Mesenchymal stem cell (in vitro differentiated cells and primary cell): ENCODE measurements around the gene ADAMTS13.

Source experiments
- DNase-seq: peaks from one replicate; pipeline ENCODE4 v3.0.0-alpha.2; 2013
- H2AFZ ChIP-seq: one replicate; pipeline ENCODE4 v1.6.1; 2013; ENCODE audit warnings: low read depth, mild to moderate bottlenecking, control low read depth, inconsistent platforms, low read length, moderate library complexity
- H2AK5ac ChIP-seq: 2 replicates; pipeline ENCODE4 v1.6.1; 2013; ENCODE audit warnings: low read length, moderate library complexity, mild to moderate bottlenecking, inconsistent platforms; ENCODE audit not compliant: severe bottlenecking
- H2BK120ac ChIP-seq: one replicate; pipeline ENCODE4 v1.6.1; 2013; ENCODE audit warnings: low read depth, mild to moderate bottlenecking, inconsistent platforms, low read length, moderate library complexity
- H2BK12ac ChIP-seq, 2 experiments: one replicate each; pipeline ENCODE4 v1.6.1; 2013; ENCODE audit warnings: inconsistent platforms in 2 of 2, low read length in 2 of 2, mild to moderate bottlenecking in 2 of 2, moderate library complexity in 2 of 2, control low read depth in 1 of 2
- H2BK15ac ChIP-seq: one replicate; pipeline ENCODE4 v1.6.1; 2013; ENCODE audit warnings: mild to moderate bottlenecking, low read depth, inconsistent platforms; ENCODE audit not compliant: poor library complexity, severe bottlenecking
- H2BK5ac ChIP-seq: 2 replicates; pipeline ENCODE4 v1.6.1; 2013; ENCODE audit warnings: low read depth, mild to moderate bottlenecking, low read length, control low read depth, inconsistent platforms; ENCODE audit not compliant: poor library complexity, severe bottlenecking
- H3K14ac ChIP-seq, 2 experiments: one replicate each; pipeline ENCODE4 v1.6.1; 2013; ENCODE audit warnings: inconsistent platforms in 2 of 2, low read length in 2 of 2, control low read depth in 1 of 2, mild to moderate bottlenecking in 1 of 2, moderate library complexity in 1 of 2
- H3K18ac ChIP-seq, 2 experiments: one replicate each; pipeline ENCODE4 v1.6.1; 2013; ENCODE audit warnings: inconsistent platforms in 2 of 2, low read length in 2 of 2, control low read depth in 1 of 2, low read depth in 1 of 2, mild to moderate bottlenecking in 1 of 2
- H3K23ac ChIP-seq, 2 experiments: one replicate each; pipeline ENCODE4 v1.6.1; 2013; ENCODE audit warnings: inconsistent platforms in 2 of 2, low read length in 2 of 2, mild to moderate bottlenecking in 2 of 2, moderate library complexity in 2 of 2, control low read depth in 1 of 2
- H3K27ac ChIP-seq: 2 replicates; pipeline ENCODE4 v1.5.1; 2013; ENCODE audit warnings: mild to moderate bottlenecking, moderate library complexity, low read length, control low read depth, inconsistent platforms; ENCODE audit not compliant: poor library complexity, severe bottlenecking
- H3K27me3 ChIP-seq, 2 experiments: 2 replicates each; pipeline versions ENCODE4 v1.6.1 to v1.7.0; 2013; ENCODE audit warnings: low read length in 2 of 2, mild to moderate bottlenecking in 2 of 2, moderate library complexity in 2 of 2, control low read depth in 1 of 2, inconsistent platforms in 1 of 2; ENCODE audit not compliant: control insufficient read depth in 1 of 2, insufficient read depth in 1 of 2
- H3K36me3 ChIP-seq, 2 experiments: 2 replicates each; pipeline versions ENCODE4 v1.6.1 to v1.7.0; 2013; ENCODE audit warnings: low read length in 2 of 2, control low read depth in 1 of 2, inconsistent platforms in 1 of 2, low read depth in 1 of 2, mild to moderate bottlenecking in 1 of 2; ENCODE audit not compliant: insufficient read depth in 2 of 2, control insufficient read depth in 1 of 2
- H3K4ac ChIP-seq, 2 experiments: one replicate each; pipeline ENCODE4 v1.6.1; 2013; ENCODE audit warnings: inconsistent platforms in 2 of 2, low read length in 2 of 2, mild to moderate bottlenecking in 2 of 2, moderate library complexity in 2 of 2, control low read depth in 1 of 2, low read depth in 1 of 2
- H3K4me1 ChIP-seq: 2 replicates; pipeline ENCODE4 v1.6.1; 2013; ENCODE audit warnings: low read depth, low read length, control low read depth; ENCODE audit not compliant: control insufficient read depth, insufficient read depth
- H3K4me2 ChIP-seq: 2 replicates; pipeline ENCODE4 v1.6.1; 2013; ENCODE audit warnings: low read length, mild to moderate bottlenecking, inconsistent platforms; ENCODE audit not compliant: poor library complexity, severe bottlenecking
- H3K4me3 ChIP-seq, 2 experiments: 2 replicates each; pipeline versions ENCODE4 v1.5.1 to v1.7.0; 2013; ENCODE audit warnings: low read length in 2 of 2, mild to moderate bottlenecking in 2 of 2, control low read depth in 1 of 2, low read depth in 1 of 2; ENCODE audit not compliant: insufficient read depth in 1 of 2
- H3K79me1 ChIP-seq: replicated peaks from 2 replicates; pipeline ENCODE4 v1.6.1; 2013; ENCODE audit warnings: mild to moderate bottlenecking, control low read depth, low read length, inconsistent platforms; ENCODE audit not compliant: poor library complexity, severe bottlenecking
- H3K9ac ChIP-seq: 2 replicates; pipeline ENCODE4 v1.7.0; 2013; ENCODE audit warnings: mild to moderate bottlenecking, low read length, moderate library complexity
- H3K9me3 ChIP-seq: 2 replicates; pipeline ENCODE4 v1.7.0; 2013; ENCODE audit warnings: mild to moderate bottlenecking, low read length; ENCODE audit not compliant: control insufficient read depth
- H4K8ac ChIP-seq: one replicate; pipeline ENCODE4 v1.6.1; 2013; ENCODE audit warnings: inconsistent platforms, mild to moderate bottlenecking, low read length, moderate library complexity
- H4K91ac ChIP-seq: one replicate; pipeline ENCODE4 v1.6.1; 2013; ENCODE audit warnings: mild to moderate bottlenecking, low read length, inconsistent platforms
- WGBS: methylation state at CpG from one replicate; pipeline ENCODE4 v1.1.7; 2013; ENCODE audit warnings: mixed read lengths; 5-methylcytosine and 5-hydroxymethylcytosine counted together

ADAMTS13 gene

GRCh38 chr9:133397370-133397769, 24.8 kb upstream of the ADAMTS13 start:
- Histone ChIP-seq H3K4me3 (no peak overlapping the region), H3K36me3 (peaks cover 4 to 21% of the 10 kb centered on the region in 2 experiments), H4K91ac (no peak overlapping the region), H3K79me1 (no peaks in the 10 kb centered on the region), H3K9me3 (no peaks in the 10 kb centered on the region), H2BK12ac (no peak overlapping the region), H2BK5ac (no peak overlapping the region), H3K23ac (no peak overlapping the region), H3K14ac (no peak overlapping the region), H3K4ac (no peak overlapping the region), H3K18ac (no peak overlapping the region), H3K9ac (no peak overlapping the region), H4K8ac (no peak overlapping the region), H3K27ac (no peak overlapping the region), H3K4me2 (no peak overlapping the region), H3K27me3 (peaks cover 39 to 50% of the 10 kb centered on the region in 2 experiments), H2AFZ (no peak overlapping the region), H2BK15ac (no peak overlapping the region), H2BK120ac (no peak overlapping the region), H2AK5ac (no peak overlapping the region), H3K4me1 (no peaks in the 10 kb centered on the region)
- no peak for DNase-seq
- WGBS, result 84% methylated on average over 6 of the region's 6 CpGs

- Histone ChIP-seq H2AFZ (no peak overlapping the region), H3K9ac (no peak overlapping the region), H4K91ac (no peak overlapping the region), H3K18ac (no peak overlapping the region), H3K14ac (no peak overlapping the region), H3K4me2 (no peak overlapping the region), H3K27ac (no peak overlapping the region), H2BK120ac (no peak overlapping the region), H2AK5ac (no peak overlapping the region), H3K23ac (no peak overlapping the region), H2BK5ac (no peak overlapping the region), H3K27me3 (peaks cover 39 to 50% of the 10 kb centered on the region in 2 experiments), H3K4me1 (peaks cover 2% of the 10 kb centered on the region), H3K4ac (no peak overlapping the region), H3K79me1 (no peaks in the 10 kb centered on the region), H2BK12ac (no peak overlapping the region), H3K4me3 (no peak overlapping the region), H3K9me3 (no peaks in the 10 kb centered on the region), H2BK15ac (no peak overlapping the region), H3K36me3 (peaks cover 5 to 26% of the 10 kb centered on the region in 2 experiments), H4K8ac (no peak overlapping the region)
- DNase-seq, result no peak
- 84% methylated on average over 9 of the region's 9 CpGs for WGBS
Measured at GRCh38 chr9:133397895-133398294, 24.3 kb upstream of the ADAMTS13 start.

- 95% methylated on average over 12 of the region's 12 CpGs for WGBS
- Histone ChIP-seq H3K9ac (no peak overlapping the region), H2BK120ac (no peak overlapping the region), H3K27me3 (peaks cover 19 to 32% of the 10 kb centered on the region in 2 experiments), H3K9me3 (no peaks in the 10 kb centered on the region), H2AFZ (no peak overlapping the region), H4K91ac (no peak overlapping the region), H3K14ac (no peak overlapping the region), H3K27ac (no peak overlapping the region), H3K79me1 (no peaks in the 10 kb centered on the region), H2BK12ac (no peak overlapping the region), H4K8ac (no peak overlapping the region), H3K36me3 (peaks cover 12 to 47% of the 10 kb centered on the region in 2 experiments), H3K23ac (no peak overlapping the region), H3K4me1 (peaks cover 3% of the 10 kb centered on the region), H3K4me2 (no peak overlapping the region), H3K18ac (no peak overlapping the region), H2AK5ac (no peak overlapping the region), H2BK5ac (no peak overlapping the region), H2BK15ac (no peak overlapping the region), H3K4me3 (no peak overlapping the region), H3K4ac (no peak overlapping the region)
- no peak for DNase-seq
Measured at GRCh38 chr9:133400292-133400691, 21.9 kb upstream of the ADAMTS13 start.

- no peak overlapping the region for H2BK5ac ChIP-seq
- no peak overlapping the region for H2AFZ ChIP-seq
- DNase-seq, result no peak
- no peak overlapping the region for H3K23ac ChIP-seq
- H3K4ac ChIP-seq, result no peak overlapping the region
- H4K91ac ChIP-seq, result no peak overlapping the region
- peaks cover 5% of the 10 kb centered on the region for H3K4me1 ChIP-seq
- no peak overlapping the region for H3K4me2 ChIP-seq
- no peak overlapping the region for H2BK120ac ChIP-seq
- H3K27me3 ChIP-seq, result peaks cover 14 to 20% of the 10 kb centered on the region in 2 experiments
- H3K9me3 ChIP-seq, result no peaks in the 10 kb centered on the region
- 93% methylated on average over 5 of the region's 6 CpGs for WGBS
- H4K8ac ChIP-seq, result no peak overlapping the region
- H2AK5ac ChIP-seq, result no peak overlapping the region
- no peak overlapping the region for H3K18ac ChIP-seq
- no peak overlapping the region for H3K14ac ChIP-seq
- no peak overlapping the region for H2BK12ac ChIP-seq
- no peak overlapping the region for H3K27ac ChIP-seq
- no peak overlapping the region for H3K9ac ChIP-seq
- no peak overlapping the region for H2BK15ac ChIP-seq
- H3K79me1 ChIP-seq, result peaks cover 7% of the 10 kb centered on the region
- peaks cover 15 to 60% of the 10 kb centered on the region in 2 experiments for H3K36me3 ChIP-seq
- H3K4me3 ChIP-seq, result no peak overlapping the region
Measured at GRCh38 chr9:133401588-133401987, 20.6 kb upstream of the ADAMTS13 start.
